HCT116 (cell line): ENCODE data around the gene GALNT17. TPM values are rescaled to one million over a fixed set of nuclear protein-coding genes. Genes with fewer than 3 reads are reported as not detected.

Source experiments
- ATAC-seq: fragments of 200-7000 bp; cut with Tn5 transposase; 2 replicates; pipeline ENCODE4 v1.9.1; 2020; ENCODE audit warnings: mild to moderate bottlenecking, moderate library complexity
- BruUV-seq: library from RNA; stranded (reverse); fragments of 400-500 nt; replicated peaks from 2 replicates; lab custom pipeline; 2021; lab: Mats Ljungman, UMichigan
- CTCF ChIA-PET: fragments of 300-600 bp; sonication (Branson Sonifier 250); formaldehyde crosslinking; loops from one replicate; lab custom pipeline; 2021; ENCODE audit warnings: antibody characterized with exemption; lab: Charles Lee
- POLR2A ChIA-PET: fragments of 300-600, 350-600 bp; sonication (Branson Sonifier 250); formaldehyde crosslinking; loops from one replicate; lab custom pipeline; 2021; ENCODE audit warnings: antibody characterized with exemption; lab: Charles Lee
- RAD21 ChIA-PET, 2 experiments: fragments of 300-600 bp; sonication (Branson Sonifier 250); formaldehyde crosslinking; loops; one replicate each; lab custom pipeline; 2023; ENCODE audit warnings: low total read pairs in 2 of 2; ENCODE audit not compliant: uncharacterized antibody in 2 of 2, unreplicated experiment in 2 of 2, low non-redundant PET in 1 of 2; lab: Charles Lee
- DNase-seq: peaks from one replicate; pipeline ENCODE4 v3.0.0-alpha.2; 2010; ENCODE audit warnings: low read depth, low spot score
- H2AFZ ChIP-seq: fragments of 200-600 bp; shearing (Covaris generic), sonication (generic); 2 replicates; pipeline ENCODE4 v1.6.1; 2017; ENCODE audit warnings: low read depth, mixed run types, mixed read lengths, antibody characterized with exemption, low read length; ENCODE audit not compliant: poor library complexity, severe bottlenecking
- H3K27ac ChIP-seq: 2 replicates; pipeline ENCODE4 v1.5.1; 2012; ENCODE audit warnings: low read depth, low read length
- H3K27me3 ChIP-seq: fragments of 200-600 bp; sonication (generic); 2 replicates; pipeline ENCODE4 v1.6.1; 2016; ENCODE audit warnings: mixed run types, low read length, mixed read lengths; ENCODE audit not compliant: insufficient read depth
- H3K36me3 ChIP-seq, 2 experiments: fragments of 200-500 bp in 1 of 2; fragments of 200-600 bp in 1 of 2; sonication (Bioruptor generic) in 1 of 2; sonication (generic) in 1 of 2; 2 replicates each; pipeline versions ENCODE4 v1.5.1 to v1.6.1; 2014 to 2016; ENCODE audit warnings: low read length in 2 of 2, inconsistent platforms in 1 of 2, mixed read lengths in 1 of 2, mixed run types in 1 of 2; ENCODE audit not compliant: insufficient read depth in 2 of 2, control insufficient read depth in 1 of 2
- H3K4me1 ChIP-seq, 2 experiments: fragments of 200-600 bp in 1 of 2; sonication (generic) in 1 of 2; 2 replicates each; pipeline versions ENCODE4 v1.5.1 to v1.6.1; 2012 to 2017; ENCODE audit warnings: low read length in 2 of 2, inconsistent platforms in 1 of 2, mild to moderate bottlenecking in 1 of 2, mixed read lengths in 1 of 2, mixed run types in 1 of 2, moderate library complexity in 1 of 2; ENCODE audit not compliant: insufficient read depth in 2 of 2, control insufficient read depth in 1 of 2
- H3K4me2 ChIP-seq: fragments of 200-600 bp; sonication (generic); 2 replicates; pipeline ENCODE4 v1.6.1; 2017; ENCODE audit warnings: mixed run types, low read length, mixed read lengths
- H3K4me3 ChIP-seq, 2 experiments: fragments of 200-600 bp in 1 of 2; sonication (generic) in 1 of 2; replicated peaks in 1 of 2; 2 replicates each; pipeline ENCODE4 v1.5.1; 2011 to 2016; ENCODE audit warnings: low read length in 2 of 2, control low read depth in 1 of 2, low read depth in 1 of 2, mild to moderate bottlenecking in 1 of 2, mixed read lengths in 1 of 2, mixed run types in 1 of 2
- H3K79me2 ChIP-seq: fragments of 200-600 bp; sonication (generic); 2 replicates; pipeline ENCODE4 v1.6.1; 2017; ENCODE audit warnings: mild to moderate bottlenecking, mixed run types, low read length, moderate library complexity, mixed read lengths; ENCODE audit not compliant: insufficient read depth
- H3K9ac ChIP-seq: fragments of 200-600 bp; sonication (generic); 2 replicates; pipeline ENCODE4 v1.6.1; 2016; ENCODE audit warnings: low read length, mixed read lengths
- H3K9me2 ChIP-seq: fragments of 200-600 bp; sonication (generic), shearing (Covaris generic); 2 replicates; pipeline ENCODE4 v1.6.1; 2017; ENCODE audit warnings: mixed run types, mild to moderate bottlenecking, moderate library complexity; ENCODE audit not compliant: insufficient read depth
- H3K9me3 ChIP-seq, 2 experiments: fragments of 200-500 bp in 1 of 2; fragments of 200-600 bp in 1 of 2; sonication (Bioruptor generic) in 1 of 2; sonication (generic) in 1 of 2; 2 replicates each; pipeline ENCODE4 v1.6.1; 2014 to 2017; ENCODE audit warnings: low read length in 2 of 2, mixed read lengths in 2 of 2, inconsistent platforms in 1 of 2, low read depth in 1 of 2, mild to moderate bottlenecking in 1 of 2, mixed run types in 1 of 2, moderate library complexity in 1 of 2; ENCODE audit not compliant: control insufficient read depth in 1 of 2, insufficient read depth in 1 of 2
- H4K20me1 ChIP-seq: fragments of 200-600 bp; sonication (generic), shearing (Covaris generic); 2 replicates; pipeline ENCODE4 v1.6.1; 2017; ENCODE audit warnings: mixed run types, mild to moderate bottlenecking, moderate library complexity; ENCODE audit not compliant: insufficient read depth
- FOSL1 ChIP-seq: IDR thresholded peaks from 2 replicates; pipeline ENCODE4 v1.6.1; 2012; ENCODE audit warnings: low read depth
- SP1 ChIP-seq: IDR thresholded peaks from 2 replicates; pipeline ENCODE4 v1.6.1; 2012; ENCODE audit warnings: low read depth
- SRF ChIP-seq: IDR thresholded peaks from 2 replicates; pipeline ENCODE4 v1.6.1; 2012; ENCODE audit warnings: low read depth
- TCF7L2 ChIP-seq: IDR thresholded peaks from 2 replicates; pipeline ENCODE4 v1.7.0; 2011; ENCODE audit warnings: borderline replicate concordance, inconsistent platforms; ENCODE audit not compliant: insufficient read depth, insufficient read length; ENCODE audit errors: extremely low read depth
- YY1 ChIP-seq: IDR thresholded peaks from 2 replicates; pipeline ENCODE4 v1.6.1; 2011; ENCODE audit warnings: low read length, low read depth, moderate library complexity, mild to moderate bottlenecking; ENCODE audit not compliant: insufficient replicate concordance; ENCODE audit errors: extremely low read depth
- ZBTB33 ChIP-seq: IDR thresholded peaks from 2 replicates; pipeline ENCODE4 v1.6.1; 2011; ENCODE audit warnings: mild to moderate bottlenecking, low read length, moderate library complexity; ENCODE audit not compliant: insufficient replicate concordance; ENCODE audit errors: extremely low read depth
- ZFX ChIP-seq: fragments of 450-650 bp; IDR thresholded peaks from 2 replicates; pipeline ENCODE4 v1.6.1; 2017
- ZNF274 ChIP-seq: fragments of 200-500 bp; sonication (Bioruptor generic); IDR thresholded peaks from 2 replicates; pipeline ENCODE4 v1.6.1; 2014; ENCODE audit warnings: mild to moderate bottlenecking, low read depth, low read length, inconsistent platforms
- intact Hi-C: fragments of 100-400 bp; cut with micrococcal nuclease; formaldehyde crosslinking; loops from 2 replicates; pipeline ENCODE4 v1.10.0; 2022
- total RNA-seq: library from RNA; stranded (reverse); gene quantifications from one replicate; pipeline ENCODE4 v1.2.1, GENCODE V29; 2021; ENCODE audit not compliant: unreplicated experiment
- TF ChIP-seq, protein P1 (sequence below): IDR thresholded peaks from 2 replicates; pipeline ENCODE4 v1.6.1; 2012; ENCODE audit warnings: low read depth
- TF ChIP-seq, protein P2 (sequence below): IDR thresholded peaks from 2 replicates; pipeline ENCODE4 v1.6.1; 2012

GALNT17 gene
- total RNA-seq, 1 experiment from 2014 or later = not detected

DNA sequence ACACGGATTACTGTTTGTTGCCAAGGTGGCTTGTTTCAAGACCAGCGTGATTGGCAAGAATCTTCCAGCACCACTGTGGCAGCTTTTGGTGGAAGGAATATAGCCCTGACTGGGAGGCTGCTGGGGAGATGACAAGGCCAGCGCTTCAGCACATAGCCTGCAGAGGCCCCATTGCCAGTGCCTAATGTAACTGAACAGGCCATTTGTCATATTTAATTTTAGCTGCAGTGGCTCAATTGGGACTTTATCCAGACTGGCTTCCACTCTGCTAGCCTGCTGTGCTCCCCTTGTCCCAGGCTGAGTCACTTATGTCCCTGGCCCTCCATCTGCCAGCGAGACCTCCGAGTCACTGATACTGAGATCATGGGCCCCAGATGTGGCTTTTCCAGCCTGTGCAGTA lies 483.1 kb downstream of the GALNT17 start:
- no peaks in the 10 kb centered on the region for H3K27me3 ChIP-seq
- POLR2A ChIA-PET = no interaction called here

More for the DNA sequence above, 483.1 kb downstream of the GALNT17 start:
- H3K27ac ChIP-seq = no peak overlapping the region
- no peaks in the 10 kb centered on the region for H3K9me2 ChIP-seq
- no peaks in the 10 kb centered on the region for H3K79me2 ChIP-seq
- peaks cover 0 to 9% of the 10 kb centered on the region in 2 experiments; a peak in 2 of 4 replicates for H3K9me3 ChIP-seq
- ATAC-seq (no peak), DNase-seq (no peak)
- ChIA-PET RAD21 (no interaction called here), CTCF (no interaction called here)
- TF ChIP-seq YY1 (no peak), TCF7L2 (no peak), SRF (no peak), FOSL1 (no peak), SP1 (no peak), ZFX (no peak), ZNF274 (no peak), ZBTB33 (no peak)
- TF ChIP-seq, protein P1, sequence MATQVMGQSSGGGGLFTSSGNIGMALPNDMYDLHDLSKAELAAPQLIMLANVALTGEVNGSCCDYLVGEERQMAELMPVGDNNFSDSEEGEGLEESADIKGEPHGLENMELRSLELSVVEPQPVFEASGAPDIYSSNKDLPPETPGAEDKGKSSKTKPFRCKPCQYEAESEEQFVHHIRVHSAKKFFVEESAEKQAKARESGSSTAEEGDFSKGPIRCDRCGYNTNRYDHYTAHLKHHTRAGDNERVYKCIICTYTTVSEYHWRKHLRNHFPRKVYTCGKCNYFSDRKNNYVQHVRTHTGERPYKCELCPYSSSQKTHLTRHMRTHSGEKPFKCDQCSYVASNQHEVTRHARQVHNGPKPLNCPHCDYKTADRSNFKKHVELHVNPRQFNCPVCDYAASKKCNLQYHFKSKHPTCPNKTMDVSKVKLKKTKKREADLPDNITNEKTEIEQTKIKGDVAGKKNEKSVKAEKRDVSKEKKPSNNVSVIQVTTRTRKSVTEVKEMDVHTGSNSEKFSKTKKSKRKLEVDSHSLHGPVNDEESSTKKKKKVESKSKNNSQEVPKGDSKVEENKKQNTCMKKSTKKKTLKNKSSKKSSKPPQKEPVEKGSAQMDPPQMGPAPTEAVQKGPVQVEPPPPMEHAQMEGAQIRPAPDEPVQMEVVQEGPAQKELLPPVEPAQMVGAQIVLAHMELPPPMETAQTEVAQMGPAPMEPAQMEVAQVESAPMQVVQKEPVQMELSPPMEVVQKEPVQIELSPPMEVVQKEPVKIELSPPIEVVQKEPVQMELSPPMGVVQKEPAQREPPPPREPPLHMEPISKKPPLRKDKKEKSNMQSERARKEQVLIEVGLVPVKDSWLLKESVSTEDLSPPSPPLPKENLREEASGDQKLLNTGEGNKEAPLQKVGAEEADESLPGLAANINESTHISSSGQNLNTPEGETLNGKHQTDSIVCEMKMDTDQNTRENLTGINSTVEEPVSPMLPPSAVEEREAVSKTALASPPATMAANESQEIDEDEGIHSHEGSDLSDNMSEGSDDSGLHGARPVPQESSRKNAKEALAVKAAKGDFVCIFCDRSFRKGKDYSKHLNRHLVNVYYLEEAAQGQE = no peak
- TF ChIP-seq, protein P2, sequence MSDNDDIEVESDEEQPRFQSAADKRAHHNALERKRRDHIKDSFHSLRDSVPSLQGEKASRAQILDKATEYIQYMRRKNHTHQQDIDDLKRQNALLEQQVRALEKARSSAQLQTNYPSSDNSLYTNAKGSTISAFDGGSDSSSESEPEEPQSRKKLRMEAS = no peak
- H3K4me3 ChIP-seq = no peak overlapping the region
- BruUV-seq = no TSS peak
- no peak overlapping the region for H3K4me2 ChIP-seq
- H4K20me1 ChIP-seq = no peaks in the 10 kb centered on the region
- intact Hi-C loops = no loop called here
- no peaks in the 10 kb centered on the region for H3K36me3 ChIP-seq
- H3K4me1 ChIP-seq = no peaks in the 10 kb centered on the region
- H2AFZ ChIP-seq = no peak overlapping the region
- no peak overlapping the region for H3K9ac ChIP-seq
